Measurements from ENCODE around the gene MYH16. TPM values are rescaled to one million over a fixed set of nuclear protein-coding genes. Genes with fewer than 3 reads are reported as not detected.
"Not testable (repeated sequence)": the region's sequence is repeated elsewhere in the genome, so short reads cannot be mapped to it uniquely, and the experiment has no call there.

Gene MYH16
- not detected for total RNA-seq (ENCODE audit: unreplicated experiment)
- long read RNA-seq, result 0 reads

DNA sequence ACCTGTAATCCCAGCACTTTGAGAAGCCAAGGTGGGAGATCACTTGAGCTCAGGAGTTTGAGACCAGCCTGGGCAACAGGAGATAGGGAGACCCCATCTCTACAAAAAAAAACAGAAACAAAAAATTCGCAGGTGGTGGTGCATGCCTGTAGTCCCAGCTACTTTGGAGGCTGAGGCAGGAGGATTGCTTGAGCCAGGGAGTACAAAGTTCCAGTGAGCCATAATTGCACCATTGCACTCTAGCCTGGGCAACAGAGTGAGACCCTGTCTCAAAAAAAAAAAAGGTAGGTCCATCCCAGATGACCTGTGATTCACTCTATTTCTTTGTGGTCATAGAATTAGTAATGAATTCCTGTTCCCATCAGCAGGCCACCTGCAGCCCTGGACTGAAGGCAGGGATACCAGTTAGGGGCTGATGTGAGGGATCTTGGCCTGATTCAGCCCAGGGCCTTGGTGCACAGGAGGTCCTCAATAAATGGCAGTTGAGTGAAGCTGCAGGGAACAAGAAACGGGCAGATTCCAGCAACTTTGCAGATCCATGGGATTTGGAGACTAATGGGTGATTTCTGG, at the start of gene MYH16:
Gene MYH16, plus strand, starts transcription at position 364 of the 570 bp plus-strand sequence.
- Mint-ChIP-seq H3K36me3 (ENCODE audit: low read depth, unreplicated experiment) (peaks cover under 1% of the 10 kb centered on the region), H3K27me3 (ENCODE audit: unreplicated experiment) (peaks cover 4% of the 10 kb centered on the region), H3K4me1 (ENCODE audit: unreplicated experiment) (no peaks in the 10 kb centered on the region), H3K4me3 (ENCODE audit: unreplicated experiment) (no peak within 1 kb of the TSS), H3K27ac (ENCODE audit: unreplicated experiment) (no peak within 1 kb of the TSS), H3K9me3 (ENCODE audit: unreplicated experiment) (no peaks in the 10 kb centered on the region)
- TF ChIP-seq, protein P1, sequence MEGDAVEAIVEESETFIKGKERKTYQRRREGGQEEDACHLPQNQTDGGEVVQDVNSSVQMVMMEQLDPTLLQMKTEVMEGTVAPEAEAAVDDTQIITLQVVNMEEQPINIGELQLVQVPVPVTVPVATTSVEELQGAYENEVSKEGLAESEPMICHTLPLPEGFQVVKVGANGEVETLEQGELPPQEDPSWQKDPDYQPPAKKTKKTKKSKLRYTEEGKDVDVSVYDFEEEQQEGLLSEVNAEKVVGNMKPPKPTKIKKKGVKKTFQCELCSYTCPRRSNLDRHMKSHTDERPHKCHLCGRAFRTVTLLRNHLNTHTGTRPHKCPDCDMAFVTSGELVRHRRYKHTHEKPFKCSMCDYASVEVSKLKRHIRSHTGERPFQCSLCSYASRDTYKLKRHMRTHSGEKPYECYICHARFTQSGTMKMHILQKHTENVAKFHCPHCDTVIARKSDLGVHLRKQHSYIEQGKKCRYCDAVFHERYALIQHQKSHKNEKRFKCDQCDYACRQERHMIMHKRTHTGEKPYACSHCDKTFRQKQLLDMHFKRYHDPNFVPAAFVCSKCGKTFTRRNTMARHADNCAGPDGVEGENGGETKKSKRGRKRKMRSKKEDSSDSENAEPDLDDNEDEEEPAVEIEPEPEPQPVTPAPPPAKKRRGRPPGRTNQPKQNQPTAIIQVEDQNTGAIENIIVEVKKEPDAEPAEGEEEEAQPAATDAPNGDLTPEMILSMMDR (IDR thresholded peaks at IDR 0.05; ENCODE audit: unreplicated experiment), result no peak
- no peak for DNase-seq (ENCODE audit: low spot score)

DNA sequence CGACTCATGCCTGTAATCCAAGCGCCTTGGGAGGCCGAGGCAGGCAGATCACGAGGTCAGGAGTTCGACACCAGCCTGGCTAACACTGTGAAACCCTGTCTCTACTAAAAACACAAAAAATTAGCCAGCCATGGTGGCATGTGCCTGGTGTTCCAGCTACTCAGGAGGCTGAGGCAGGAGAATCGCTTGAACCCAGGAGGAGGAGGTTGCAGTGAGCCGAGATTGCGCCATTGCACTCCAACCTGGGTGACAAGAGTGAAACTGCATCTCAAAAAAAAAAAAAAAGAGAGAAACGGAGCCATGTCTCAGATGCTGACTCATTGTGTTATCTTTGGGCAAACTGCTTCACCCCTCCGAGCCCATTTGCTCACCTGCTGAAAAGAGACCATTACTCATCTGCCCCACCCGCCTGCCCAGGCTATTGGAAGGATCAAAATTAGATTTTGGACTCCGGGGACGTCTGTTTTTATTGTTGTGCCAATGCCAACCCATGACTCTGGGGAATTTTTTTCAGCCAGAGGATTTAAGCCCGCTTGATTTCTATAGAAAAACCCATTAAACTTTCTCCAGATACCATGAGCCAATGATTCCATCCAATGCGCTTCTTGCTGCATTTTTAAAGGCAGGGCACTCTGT, 48.3 kb upstream of the MYH16 start:
- H3K4me3 Mint-ChIP-seq (ENCODE audit: unreplicated experiment); H3K36me3 Mint-ChIP-seq (ENCODE audit: low read depth, unreplicated experiment); H3K27me3 Mint-ChIP-seq (ENCODE audit: unreplicated experiment); H3K9me3 Mint-ChIP-seq (ENCODE audit: unreplicated experiment); DNase-seq (ENCODE audit: low spot score); H3K27ac Mint-ChIP-seq (ENCODE audit: unreplicated experiment); H3K4me1 Mint-ChIP-seq (ENCODE audit: unreplicated experiment): not testable (repeated sequence)

DNA sequence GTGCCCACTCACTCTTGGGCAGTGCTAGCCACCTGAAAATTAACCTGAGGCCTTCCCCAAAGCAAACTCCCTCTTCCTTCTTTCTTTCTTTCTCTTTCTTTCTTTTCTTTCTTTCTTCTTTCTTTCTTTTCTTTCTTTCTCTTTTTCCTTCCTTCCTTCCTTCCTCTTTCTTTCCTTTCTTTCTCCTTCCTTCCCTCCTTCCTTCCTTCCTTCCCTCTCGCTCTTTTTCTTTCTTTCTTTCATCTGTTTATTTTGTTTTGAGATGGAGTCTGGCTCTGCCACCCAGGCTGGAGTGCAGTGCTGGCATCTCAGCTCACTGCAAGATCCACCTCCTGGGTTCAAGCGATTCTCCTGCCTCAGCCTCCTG, 47.8 kb upstream of the MYH16 start:
- Mint-ChIP-seq H3K4me1 (ENCODE audit: unreplicated experiment) (no peaks in the 10 kb centered on the region), H3K36me3 (ENCODE audit: low read depth, unreplicated experiment) (no peaks in the 10 kb centered on the region), H3K4me3 (ENCODE audit: unreplicated experiment) (no peak overlapping the region), H3K27me3 (ENCODE audit: unreplicated experiment) (peaks cover 7% of the 10 kb centered on the region), H3K9me3 (ENCODE audit: unreplicated experiment) (no peaks in the 10 kb centered on the region), H3K27ac (ENCODE audit: unreplicated experiment) (no peak overlapping the region)
- TF ChIP-seq, protein P1 (IDR thresholded peaks at IDR 0.05; ENCODE audit: unreplicated experiment), result no peak
- no peak for DNase-seq (ENCODE audit: low spot score)

DNA sequence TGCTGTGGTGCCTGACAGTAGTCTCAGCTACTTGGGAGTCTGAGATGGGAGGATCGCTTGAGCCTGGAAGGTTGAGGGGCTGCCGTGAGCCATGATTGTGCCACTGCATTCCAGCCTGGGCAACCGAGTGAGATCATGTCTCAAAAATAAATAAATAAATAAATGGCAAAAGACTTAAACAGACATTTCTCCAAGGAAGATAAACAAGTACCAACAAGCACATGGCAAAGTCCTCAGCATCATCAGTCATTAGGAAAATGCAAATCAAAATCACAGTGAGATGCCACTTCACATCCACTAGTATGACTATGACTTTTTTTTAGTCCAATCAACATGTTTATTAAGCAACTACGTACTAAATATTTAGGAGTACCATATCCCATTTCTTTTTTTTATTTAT, 43.4 kb upstream of the MYH16 start:
- peaks cover 5% of the 10 kb centered on the region for H3K27me3 Mint-ChIP-seq (ENCODE audit: unreplicated experiment)
- no peaks in the 10 kb centered on the region for H3K4me1 Mint-ChIP-seq (ENCODE audit: unreplicated experiment)
- no peak for DNase-seq (ENCODE audit: low spot score)
- TF ChIP-seq, protein P1 (IDR thresholded peaks at IDR 0.05; ENCODE audit: unreplicated experiment), result no peak
- H3K9me3 Mint-ChIP-seq (ENCODE audit: unreplicated experiment), result no peaks in the 10 kb centered on the region
- no peaks in the 10 kb centered on the region for H3K36me3 Mint-ChIP-seq (ENCODE audit: low read depth, unreplicated experiment)
- no peak overlapping the region for H3K27ac Mint-ChIP-seq (ENCODE audit: unreplicated experiment)
- H3K4me3 Mint-ChIP-seq (ENCODE audit: unreplicated experiment), result no peak overlapping the region

DNA sequence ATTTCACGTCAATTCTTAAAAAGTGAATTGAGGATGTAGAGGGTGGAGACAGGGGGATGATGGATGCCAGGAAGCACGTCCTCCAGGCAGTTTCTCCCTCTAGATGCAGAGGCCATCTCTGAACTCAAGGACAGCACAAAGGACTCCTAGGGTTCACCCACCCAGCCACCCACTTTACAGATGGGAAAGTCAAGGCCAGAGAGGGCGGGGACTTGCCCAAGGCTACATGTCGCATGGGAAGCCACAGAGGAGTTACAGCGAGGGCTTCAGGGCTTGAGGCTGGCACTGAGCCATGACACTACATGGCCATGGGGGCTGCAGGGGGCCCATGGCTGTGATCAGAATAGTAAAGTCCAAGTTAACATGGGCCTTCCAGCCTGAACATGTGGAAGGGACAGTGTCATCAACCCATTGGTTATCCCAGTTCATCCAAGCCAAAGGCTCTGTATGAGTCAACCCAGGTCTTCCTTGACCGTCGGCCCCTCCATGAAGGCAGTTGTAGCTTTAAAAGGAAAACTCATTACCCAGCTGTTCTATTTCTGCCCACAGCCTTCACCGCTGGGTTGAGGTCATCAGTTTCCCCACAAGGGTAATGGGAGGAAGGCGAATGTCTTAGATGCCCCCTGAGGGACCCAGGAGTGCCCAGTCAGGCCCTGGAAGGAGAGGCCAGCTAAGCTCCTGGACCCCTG, 40.4 kb upstream of the MYH16 start:
- TF ChIP-seq, protein P1 (IDR thresholded peaks at IDR 0.05; ENCODE audit: unreplicated experiment), result no peak
- Mint-ChIP-seq H3K4me3 (ENCODE audit: unreplicated experiment) (no peak overlapping the region), H3K9me3 (ENCODE audit: unreplicated experiment) (no peaks in the 10 kb centered on the region), H3K36me3 (ENCODE audit: low read depth, unreplicated experiment) (no peaks in the 10 kb centered on the region), H3K27me3 (ENCODE audit: unreplicated experiment) (peaks cover 3% of the 10 kb centered on the region), H3K27ac (ENCODE audit: unreplicated experiment) (no peak overlapping the region), H3K4me1 (ENCODE audit: unreplicated experiment) (no peaks in the 10 kb centered on the region)
- DNase-seq (ENCODE audit: low spot score), result no peak

DNA sequence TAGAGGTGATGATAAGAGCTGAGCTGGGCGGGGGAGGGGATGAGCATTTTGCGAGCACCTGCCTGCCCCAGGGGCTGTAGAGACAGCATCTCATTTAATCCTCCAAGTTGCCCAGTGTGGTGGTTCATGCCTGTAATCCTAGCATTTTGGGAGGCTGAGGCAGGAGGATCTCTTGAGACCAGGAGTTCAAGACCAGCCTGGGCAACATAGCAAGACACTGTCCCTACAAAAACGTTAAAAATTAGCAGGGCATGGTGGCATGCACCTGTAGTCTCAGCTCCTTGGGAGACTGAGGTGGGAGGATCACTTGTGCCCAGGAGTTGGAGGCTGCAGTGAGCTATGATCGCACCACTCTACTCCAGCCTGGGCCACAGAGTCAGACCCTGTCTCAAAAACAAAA, 39.7 kb upstream of the MYH16 start:
- not testable (repeated sequence) for H3K9me3 Mint-ChIP-seq (ENCODE audit: unreplicated experiment); H3K27me3 Mint-ChIP-seq (ENCODE audit: unreplicated experiment); H3K36me3 Mint-ChIP-seq (ENCODE audit: low read depth, unreplicated experiment); H3K4me3 Mint-ChIP-seq (ENCODE audit: unreplicated experiment); H3K4me1 Mint-ChIP-seq (ENCODE audit: unreplicated experiment); H3K27ac Mint-ChIP-seq (ENCODE audit: unreplicated experiment); DNase-seq (ENCODE audit: low spot score)

Data from endothelial cell (in vitro differentiated cells).